Lung (tissue), 12 donors: Measurements from ENCODE around the gene TTC23. TPM values are rescaled to one million over a fixed set of nuclear protein-coding genes. Genes with fewer than 3 reads are reported as not detected.

Source experiments
- ATAC-seq: fragments of 200-7000 bp; cut with Tn5 transposase; one replicate; pipeline ENCODE4 v1.9.1; 2020; ENCODE audit warnings: moderate number of reproducible peaks; ENCODE audit not compliant: insufficient read depth, low FRiP score
- DNase-seq, 3 donors: peaks; one replicate each; pipeline ENCODE4 v3.0.0-alpha.2; 2013 to 2017
- H3K27ac ChIP-seq, 2 donors: one replicate each; pipeline ENCODE4 v1.5.1; 2013; ENCODE audit warnings: mild to moderate bottlenecking in 2 of 2, moderate library complexity in 2 of 2, control low read depth in 1 of 2, inconsistent platforms in 1 of 2, low read depth in 1 of 2, low read length in 1 of 2
- H3K27me3 ChIP-seq, 3 donors: one replicate each; pipeline ENCODE4 v1.5.1; 2013; ENCODE audit warnings: low read length in 2 of 3; ENCODE audit not compliant: control insufficient read depth in 3 of 3, insufficient read depth in 3 of 3
- H3K36me3 ChIP-seq, 4 donors: one replicate each; pipeline ENCODE4 v1.5.1; 2013; ENCODE audit warnings: low read length in 4 of 4, mild to moderate bottlenecking in 1 of 4, moderate library complexity in 1 of 4; ENCODE audit not compliant: control insufficient read depth in 4 of 4, insufficient read depth in 4 of 4
- H3K4me1 ChIP-seq, 5 donors: one replicate each; pipeline ENCODE4 v1.5.1; 2013; ENCODE audit warnings: low read length in 5 of 5, mild to moderate bottlenecking in 2 of 5, moderate library complexity in 1 of 5; ENCODE audit not compliant: control insufficient read depth in 5 of 5, insufficient read depth in 5 of 5
- H3K4me3 ChIP-seq: one replicate; pipeline ENCODE4 v1.5.1; 2013; ENCODE audit warnings: mild to moderate bottlenecking, control low read depth, moderate library complexity
- H3K9ac ChIP-seq, 2 donors: one replicate each; pipeline ENCODE4 v1.5.1; 2013; ENCODE audit warnings: low read length in 2 of 2, control low read depth in 1 of 2; ENCODE audit not compliant: insufficient read depth in 1 of 2
- H3K9me3 ChIP-seq, 4 donors: one replicate each; pipeline ENCODE4 v1.5.1; 2013; ENCODE audit warnings: low read length in 3 of 4, mild to moderate bottlenecking in 1 of 4, moderate library complexity in 1 of 4; ENCODE audit not compliant: control insufficient read depth in 4 of 4, insufficient read depth in 3 of 4
- WGBS, 2 donors: extraction: QIAGEN DNeasy Blood & Tissue Kit; methylation state at CpG; one replicate each; pipeline ENCODE4 v1.1.7; 2013; 5-methylcytosine and 5-hydroxymethylcytosine counted together
- polyA plus RNA-seq, 2 donors: library from polyadenylated mRNA; stranded (reverse); fragments of 200-250 nt; gene quantifications; one replicate each; pipeline ENCODE4 v1.2.1, GENCODE V29; 2013
- total RNA-seq, 2 donors: library from RNA; depleted of rRNA in 1 of 2; stranded (reverse); fragments of >200 nt in 1 of 2; gene quantifications; one replicate each; pipeline ENCODE4 v1.2.1, GENCODE V29; 2014 to 2021
- TF ChIP-seq, protein P1 (sequence below): IDR thresholded peaks from 2 replicates; pipeline ENCODE4 v1.5.1; 2012; ENCODE audit warnings: mild to moderate bottlenecking; ENCODE audit errors: control extremely low read depth, extremely low read depth
- donor health status: control.
- donor health status: control.
- donor health status: Bipolar disorder and iron deficiency.
- donor health status: healthy.
- donor health status: DM: yes; HTN: yes; CAD: no.

Gene TTC23
- total and polyA plus RNA-seq, 4 donors = 6.2 to 48.5 (median 10.6) TPM

GRCh38 chr15:99181545-99181971 is 67.8 kb downstream of the TTC23 start:
- TF ChIP-seq, protein P1, sequence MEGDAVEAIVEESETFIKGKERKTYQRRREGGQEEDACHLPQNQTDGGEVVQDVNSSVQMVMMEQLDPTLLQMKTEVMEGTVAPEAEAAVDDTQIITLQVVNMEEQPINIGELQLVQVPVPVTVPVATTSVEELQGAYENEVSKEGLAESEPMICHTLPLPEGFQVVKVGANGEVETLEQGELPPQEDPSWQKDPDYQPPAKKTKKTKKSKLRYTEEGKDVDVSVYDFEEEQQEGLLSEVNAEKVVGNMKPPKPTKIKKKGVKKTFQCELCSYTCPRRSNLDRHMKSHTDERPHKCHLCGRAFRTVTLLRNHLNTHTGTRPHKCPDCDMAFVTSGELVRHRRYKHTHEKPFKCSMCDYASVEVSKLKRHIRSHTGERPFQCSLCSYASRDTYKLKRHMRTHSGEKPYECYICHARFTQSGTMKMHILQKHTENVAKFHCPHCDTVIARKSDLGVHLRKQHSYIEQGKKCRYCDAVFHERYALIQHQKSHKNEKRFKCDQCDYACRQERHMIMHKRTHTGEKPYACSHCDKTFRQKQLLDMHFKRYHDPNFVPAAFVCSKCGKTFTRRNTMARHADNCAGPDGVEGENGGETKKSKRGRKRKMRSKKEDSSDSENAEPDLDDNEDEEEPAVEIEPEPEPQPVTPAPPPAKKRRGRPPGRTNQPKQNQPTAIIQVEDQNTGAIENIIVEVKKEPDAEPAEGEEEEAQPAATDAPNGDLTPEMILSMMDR = no peak
- WGBS, 2 donors = 22 to 48% methylated on average over 4 of the region's 4 CpGs

DNA sequence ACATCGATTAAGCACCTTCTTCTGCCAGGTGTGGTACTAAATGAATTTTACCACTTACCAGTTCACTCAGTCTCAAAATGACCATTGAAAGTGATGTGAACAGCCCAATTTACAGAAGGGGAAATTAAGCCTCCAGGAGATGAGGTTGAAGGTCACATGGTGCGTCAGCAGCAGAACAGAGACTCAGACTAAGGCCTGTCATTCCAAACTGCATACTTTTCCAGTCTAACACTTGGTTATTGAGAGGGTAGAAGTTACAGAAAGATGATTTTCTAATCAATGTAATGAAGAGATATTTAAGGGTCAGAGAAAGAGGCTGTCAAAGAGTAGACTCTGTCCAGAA is 68.4 kb downstream of the TTC23 start:
- no peaks in the 10 kb centered on the region for H3K9me3 ChIP-seq
- ATAC-seq = no peak
- DNase-seq = no peak
- H3K9ac ChIP-seq = peak overlapping the region in 1 of 2 donors; percentile 29
- peaks cover 3 to 51% (median 10%) of the 10 kb centered on the region in 5 donors for H3K4me1 ChIP-seq
- H3K27me3 ChIP-seq = no peaks in the 10 kb centered on the region
- 87 to 89% methylated on average over 2 of the region's 2 CpGs for WGBS, 2 donors
- no peak overlapping the region for H3K4me3 ChIP-seq
- TF ChIP-seq, protein P1 = no peak
- peaks cover 0 to 8% (median 4%) of the 10 kb centered on the region in 4 donors for H3K36me3 ChIP-seq
- H3K27ac ChIP-seq = peak overlapping the region in 1 of 2 donors; percentile 43

More at GRCh38 chr15:99181545-99181971, 67.8 kb downstream of the TTC23 start:
- no peaks in the 10 kb centered on the region for H3K9me3 ChIP-seq
- H3K9ac ChIP-seq = no peak overlapping the region
- peak overlapping the region; percentile 37 to 43 for H3K27ac ChIP-seq
- peaks cover 0 to 8% (median 4%) of the 10 kb centered on the region in 4 donors for H3K36me3 ChIP-seq
- ATAC-seq = peak; percentile 56
- H3K4me3 ChIP-seq = no peak overlapping the region
- DNase-seq = peak in 2 of 3 donors; percentile 40 to 52
- peaks cover 3 to 44% (median 10%) of the 10 kb centered on the region in 5 donors for H3K4me1 ChIP-seq
- no peaks in the 10 kb centered on the region for H3K27me3 ChIP-seq

- Histone ChIP-seq H3K27me3 (no peaks in the 10 kb centered on the region), H3K9me3 (no peaks in the 10 kb centered on the region), H3K4me1 (peaks cover 4 to 57% (median 12%) of the 10 kb centered on the region in 5 donors), H3K36me3 (peaks cover 0 to 7% (median 4%) of the 10 kb centered on the region in 4 donors), H3K9ac (no peak overlapping the region), H3K4me3 (no peak overlapping the region), H3K27ac (peak overlapping the region in 1 of 2 donors; percentile 43)
- TF ChIP-seq, protein P1 = no peak
- DNase-seq (no peak), ATAC-seq (no peak)
- 78 to 80% methylated on average over 3 of the region's 3 CpGs for WGBS, 2 donors
Measured at GRCh38 chr15:99180086-99180963, 69.1 kb downstream of the TTC23 start.
